Activated CD8-positive, alpha-beta T cell treated with anti-CD3 and anti-CD28 coated beads for 36 hours (primary cell): ENCODE results near the gene SUMO3. TPM values are rescaled to one million over a fixed set of nuclear protein-coding genes. Genes with fewer than 3 reads are reported as not detected.

Experiments used
- ATAC-seq: fragments of 200-7000 bp; cut with Tn5 transposase; one replicate; pipeline ENCODE4 v1.10.0; 2021; ENCODE audit warnings: mild to moderate bottlenecking, moderate library complexity
- CTCF ChIA-PET: fragments of 350-600 bp; sonication (Branson Sonifier 250); formaldehyde crosslinking; loops from one replicate; lab custom pipeline; 2021; ENCODE audit warnings: antibody characterized with exemption; lab: Charles Lee
- POLR2A ChIA-PET: fragments of 350-600 bp; sonication (Branson Sonifier 250); formaldehyde crosslinking; loops from one replicate; lab custom pipeline; 2021; ENCODE audit warnings: antibody characterized with exemption; lab: Charles Lee
- DNase-seq: peaks from one replicate; pipeline ENCODE4 v3.0.0-alpha.2; 2020
- H3K27ac Mint-ChIP-seq: one replicate; pipeline ENCODE4 v1.8.0; 2021; ENCODE audit warnings: mild to moderate bottlenecking, mixed read lengths
- H3K27me3 Mint-ChIP-seq: one replicate; pipeline ENCODE4 v1.8.0; 2021; ENCODE audit warnings: mixed read lengths
- H3K36me3 Mint-ChIP-seq: one replicate; pipeline ENCODE4 v1.8.0; 2021; ENCODE audit warnings: low read depth, mixed read lengths
- H3K4me1 Mint-ChIP-seq: one replicate; pipeline ENCODE4 v1.8.0; 2021; ENCODE audit warnings: low read depth, mixed read lengths
- H3K4me3 Mint-ChIP-seq: one replicate; pipeline ENCODE4 v1.8.0; 2021; ENCODE audit warnings: mild to moderate bottlenecking, moderate library complexity, mixed read lengths
- H3K9me3 Mint-ChIP-seq: one replicate; pipeline ENCODE4 v1.8.0; 2021; ENCODE audit warnings: mixed read lengths
- intact Hi-C: fragments of 100-400 bp; cut with micrococcal nuclease; formaldehyde crosslinking; loops from one replicate; pipeline ENCODE4 v1.10.0; 2022
- total RNA-seq, 2 experiments: library from RNA; stranded (reverse); gene quantifications; one replicate each; pipeline ENCODE4 v1.2.3, GENCODE V29; 2021
- TF ChIP-seq, protein P1 (sequence below): fragments of 200-600 bp; IDR thresholded peaks from one replicate; pipeline ENCODE4 v1.8.0; 2022; ENCODE audit warnings: antibody characterized with exemption, mild to moderate bottlenecking

SUMO3 gene
- total RNA-seq, 2 experiments from 2014 or later = 69.8 to 72.9 TPM

DNA sequence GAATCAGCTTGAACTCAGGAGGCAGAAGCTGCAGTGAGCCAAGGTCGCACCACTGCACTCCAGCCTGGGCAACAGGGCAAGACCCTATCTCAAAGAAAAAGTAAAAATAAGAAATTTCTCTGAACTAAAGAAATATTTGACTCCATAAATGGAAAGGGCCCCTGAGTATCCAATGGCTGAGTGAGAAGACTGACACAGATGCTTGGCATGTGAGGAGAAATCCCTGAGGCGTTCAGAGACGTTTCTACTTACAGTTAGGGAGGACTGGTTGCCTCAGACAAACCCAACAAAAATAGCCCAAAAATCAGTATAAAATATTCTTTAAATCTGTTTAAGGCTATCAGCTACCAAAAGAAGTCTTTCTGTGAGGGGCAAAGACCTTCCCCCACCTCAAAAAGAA is 3.0 kb upstream of the SUMO3 start:
- Mint-ChIP-seq H3K4me3 (no peak overlapping the region), H3K4me1 (peaks cover 11% of the 10 kb centered on the region)
- POLR2A ChIA-PET = interaction anchor here (0.6 to 1.7 kb wide), 2 partner anchors 19 to 911 kb away, joined by 3 to 4 read pairs; partner anchors contain the start of gene UBE2G2

DNA sequence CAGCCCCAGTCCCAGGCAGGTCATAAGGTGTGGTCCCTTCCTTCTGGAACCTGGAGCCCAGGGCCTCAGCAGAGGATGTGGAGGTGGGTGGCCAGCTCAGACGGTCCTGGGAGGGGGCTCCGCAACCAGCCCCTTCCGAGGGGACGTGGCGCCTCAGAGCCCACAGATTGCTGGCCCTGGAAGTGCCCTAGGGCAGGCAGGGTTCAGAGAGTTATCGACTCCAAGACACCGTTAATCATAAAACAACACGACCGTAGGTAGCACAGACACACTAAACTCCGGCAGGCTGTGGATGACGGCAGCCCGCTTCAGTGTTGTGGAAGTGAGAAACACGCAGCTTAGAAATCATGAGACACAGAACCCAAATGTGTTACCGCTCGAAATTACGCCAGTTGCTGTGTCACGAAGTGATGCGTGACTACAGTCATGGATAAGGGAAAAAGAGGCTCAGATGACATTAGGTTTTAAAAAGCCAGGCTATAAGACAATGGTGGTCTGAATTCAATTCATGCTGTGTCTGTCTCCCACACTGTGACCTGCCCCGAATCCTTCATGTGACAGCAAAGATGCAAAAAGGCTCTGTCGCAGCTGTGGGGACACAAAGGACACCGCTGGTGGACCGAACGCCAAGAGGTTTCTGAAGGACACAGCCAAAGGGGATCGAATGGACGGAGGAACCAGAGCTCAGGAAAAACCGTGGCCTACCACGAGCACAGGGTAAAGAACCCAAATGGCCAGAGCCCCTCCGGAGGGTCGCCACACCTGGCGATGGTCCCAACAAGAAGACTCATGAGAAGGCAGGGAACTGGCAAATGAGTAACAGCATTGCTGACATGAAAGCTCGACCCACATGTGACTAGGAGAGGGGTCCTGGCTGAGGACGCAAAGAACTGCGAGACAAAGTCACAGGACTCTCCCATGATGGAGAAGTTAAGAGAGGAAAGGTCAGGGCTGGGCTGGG is 1.7 kb upstream of the SUMO3 start:
- DNase-seq (no peak), ATAC-seq (no peak)
- H3K36me3 Mint-ChIP-seq = peaks cover 3% of the 10 kb centered on the region
- H3K4me3 Mint-ChIP-seq = peak overlapping the region; percentile 65
- TF ChIP-seq, protein P1, sequence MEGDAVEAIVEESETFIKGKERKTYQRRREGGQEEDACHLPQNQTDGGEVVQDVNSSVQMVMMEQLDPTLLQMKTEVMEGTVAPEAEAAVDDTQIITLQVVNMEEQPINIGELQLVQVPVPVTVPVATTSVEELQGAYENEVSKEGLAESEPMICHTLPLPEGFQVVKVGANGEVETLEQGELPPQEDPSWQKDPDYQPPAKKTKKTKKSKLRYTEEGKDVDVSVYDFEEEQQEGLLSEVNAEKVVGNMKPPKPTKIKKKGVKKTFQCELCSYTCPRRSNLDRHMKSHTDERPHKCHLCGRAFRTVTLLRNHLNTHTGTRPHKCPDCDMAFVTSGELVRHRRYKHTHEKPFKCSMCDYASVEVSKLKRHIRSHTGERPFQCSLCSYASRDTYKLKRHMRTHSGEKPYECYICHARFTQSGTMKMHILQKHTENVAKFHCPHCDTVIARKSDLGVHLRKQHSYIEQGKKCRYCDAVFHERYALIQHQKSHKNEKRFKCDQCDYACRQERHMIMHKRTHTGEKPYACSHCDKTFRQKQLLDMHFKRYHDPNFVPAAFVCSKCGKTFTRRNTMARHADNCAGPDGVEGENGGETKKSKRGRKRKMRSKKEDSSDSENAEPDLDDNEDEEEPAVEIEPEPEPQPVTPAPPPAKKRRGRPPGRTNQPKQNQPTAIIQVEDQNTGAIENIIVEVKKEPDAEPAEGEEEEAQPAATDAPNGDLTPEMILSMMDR = no peak
- ChIA-PET CTCF (interaction anchor here (1.5 to 3.4 kb wide), 3 partner anchors 10 to 26 kb away, joined by 4 to 8 read pairs (median 4); no protein-coding TSS in a partner anchor), POLR2A (interaction anchor here (1.2 to 2.2 kb wide), 3 partner anchors 10 to 47 kb away, joined by 3 to 6 read pairs (median 4); partner anchors contain the start of gene UBE2G2)
- no peaks in the 10 kb centered on the region for H3K27me3 Mint-ChIP-seq
- H3K27ac Mint-ChIP-seq = no peak overlapping the region
- peaks cover 16% of the 10 kb centered on the region for H3K4me1 Mint-ChIP-seq
- intact Hi-C loops = no loop called here
- H3K9me3 Mint-ChIP-seq = peaks cover 19% of the 10 kb centered on the region

More for the DNA sequence above, 3.0 kb upstream of the SUMO3 start:
- ATAC-seq = no peak
- no peak overlapping the region for H3K27ac Mint-ChIP-seq
- H3K27me3 Mint-ChIP-seq = no peaks in the 10 kb centered on the region
- peaks cover 19% of the 10 kb centered on the region for H3K9me3 Mint-ChIP-seq
- intact Hi-C loops = no loop called here
- peaks cover 3% of the 10 kb centered on the region for H3K36me3 Mint-ChIP-seq
- CTCF ChIA-PET = interaction anchor here (0.7 to 1.5 kb wide), 2 partner anchors 20 to 21 kb away, joined by 4 read pairs; no protein-coding TSS in a partner anchor
- no peak for DNase-seq
- TF ChIP-seq, protein P1 = no peak

DNA sequence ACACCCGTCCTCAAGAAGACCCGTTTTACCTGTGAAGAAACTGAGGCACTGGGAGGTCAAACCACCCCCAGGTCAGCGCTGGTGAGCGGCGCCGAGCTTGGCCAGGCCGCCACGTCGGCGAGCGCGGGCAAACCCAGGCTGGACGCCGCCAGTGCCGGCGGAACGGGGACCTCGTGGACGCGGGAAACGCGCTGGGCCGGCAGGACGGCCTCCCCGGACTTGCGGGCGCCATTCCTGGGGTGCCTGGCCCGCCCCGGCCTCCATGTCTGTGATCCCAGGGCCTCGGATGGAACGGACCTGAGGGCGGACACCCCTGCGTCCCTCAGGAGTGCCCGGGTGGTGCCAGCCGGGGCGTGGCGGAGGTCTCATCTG is 764 bp upstream of the SUMO3 start:
- ATAC-seq (no peak), DNase-seq (no peak)
- peak overlapping the region; percentile 65 for H3K4me3 Mint-ChIP-seq
- intact Hi-C loops = no loop called here
- peaks cover 3% of the 10 kb centered on the region for H3K36me3 Mint-ChIP-seq
- POLR2A ChIA-PET = interaction anchor here (0.5 to 2.2 kb wide), 3 partner anchors 10 to 34 kb away, joined by 3 to 6 read pairs (median 3); no protein-coding TSS in a partner anchor
- H3K9me3 Mint-ChIP-seq = peaks cover 17% of the 10 kb centered on the region
- H3K27ac Mint-ChIP-seq = no peak overlapping the region
- H3K27me3 Mint-ChIP-seq = no peaks in the 10 kb centered on the region
- TF ChIP-seq, protein P1 = no peak
- H3K4me1 Mint-ChIP-seq = peaks cover 16% of the 10 kb centered on the region
- CTCF ChIA-PET = interaction anchor here (1.5 to 3.4 kb wide), 2 partner anchors 11 to 25 kb away, joined by 4 to 8 read pairs; no protein-coding TSS in a partner anchor

DNA sequence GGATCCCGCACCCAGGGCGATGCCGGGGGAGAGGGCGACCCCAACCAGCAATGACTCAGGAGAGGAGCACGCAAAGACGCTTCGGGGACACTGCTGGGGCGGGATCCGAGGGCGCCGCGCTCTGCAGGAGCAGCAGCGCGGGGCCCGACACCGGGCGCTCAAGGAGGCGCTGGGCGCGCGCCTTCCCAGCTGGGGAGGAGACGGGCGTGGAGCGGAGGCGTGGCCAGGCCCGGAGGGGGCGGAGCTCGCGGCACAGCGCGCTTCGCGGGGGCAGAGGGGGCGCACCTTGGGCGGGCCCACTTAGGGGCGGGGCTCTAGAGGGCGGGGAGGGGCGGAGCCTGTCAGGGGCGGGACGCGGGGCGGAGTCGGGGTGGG is 369 bp downstream of the SUMO3 start:
- Mint-ChIP-seq H3K27ac (no peak overlapping the region), H3K9me3 (peaks cover 7% of the 10 kb centered on the region), H3K4me1 (peaks cover 19% of the 10 kb centered on the region), H3K4me3 (peak overlapping the region; percentile 74), H3K27me3 (no peaks in the 10 kb centered on the region), H3K36me3 (peaks cover 3% of the 10 kb centered on the region)
- peak; percentile 95 for ATAC-seq
- DNase-seq = peak; percentile 91
- intact Hi-C loops = no loop called here
- TF ChIP-seq, protein P1 = no peak
- ChIA-PET CTCF (interaction anchor here (3.4 kb wide), 1 partner anchor 24 kb away, joined by 8 read pairs; no protein-coding TSS in a partner anchor), POLR2A (interaction anchor here (1.0 kb wide), 1 partner anchor 17 kb away, joined by 3 read pairs; no protein-coding TSS in a partner anchor)
